Parathyroid adenoma (tissue), 2 donors: ENCODE results near the gene TMEM134.

Experiments used
- H2AFZ ChIP-seq: fragments of 300-600 bp; sonication (generic); one replicate; pipeline ENCODE4 v1.7.0; 2017; ENCODE audit warnings: antibody characterized with exemption, mild to moderate bottlenecking
- H3K27ac ChIP-seq: fragments of 300-600 bp; sonication (generic); one replicate; pipeline ENCODE4 v1.7.0; 2017
- H3K27me3 ChIP-seq: fragments of 300-600 bp; sonication (generic); one replicate; pipeline ENCODE4 v1.7.0; 2017; ENCODE audit warnings: low read length; ENCODE audit not compliant: control insufficient read depth, insufficient read depth
- H3K36me3 ChIP-seq: fragments of 300-600 bp; sonication (generic); one replicate; pipeline ENCODE4 v1.7.0; 2017; ENCODE audit warnings: low read length; ENCODE audit not compliant: control insufficient read depth, insufficient read depth
- H3K4me1 ChIP-seq: fragments of 300-600 bp; sonication (generic); one replicate; pipeline ENCODE4 v1.7.0; 2017; ENCODE audit warnings: control low read depth
- H3K4me2 ChIP-seq: fragments of 300-600 bp; sonication (generic); one replicate; pipeline ENCODE4 v1.7.0; 2017; ENCODE audit warnings: low read length
- H3K4me3 ChIP-seq: fragments of 300-600 bp; sonication (generic); one replicate; pipeline ENCODE4 v1.7.0; 2017; ENCODE audit warnings: low read depth, low read length
- H3K79me2 ChIP-seq: fragments of 300-600 bp; sonication (generic); one replicate; pipeline ENCODE4 v1.7.0; 2017; ENCODE audit warnings: control low read depth
- H3K9ac ChIP-seq: fragments of 300-600 bp; sonication (generic); one replicate; pipeline ENCODE4 v1.7.0; 2017; ENCODE audit warnings: mild to moderate bottlenecking
- H3K9me3 ChIP-seq: fragments of 300-600 bp; sonication (generic); one replicate; pipeline ENCODE4 v1.7.0; 2017; ENCODE audit warnings: low read length; ENCODE audit not compliant: control insufficient read depth
- CTCF ChIP-seq: fragments of 300-600 bp; sonication (generic); IDR thresholded peaks from one replicate; pipeline ENCODE4 v1.7.0; 2017; ENCODE audit warnings: antibody characterized with exemption, mild to moderate bottlenecking
- donor health status: primary hyperparathyroidism.

Gene TMEM134

GRCh38 chr11:67463186-67463585 is 5.9 kb downstream of the TMEM134 start:
- H3K79me2 ChIP-seq, result no peaks in the 10 kb centered on the region
- TF ChIP-seq CTCF, result no peak
- H3K4me3 ChIP-seq, result no peak overlapping the region
- H3K36me3 ChIP-seq, result no peaks in the 10 kb centered on the region
- no peak overlapping the region for H3K9ac ChIP-seq
- no peaks in the 10 kb centered on the region for H3K4me1 ChIP-seq
- H3K27ac ChIP-seq, result no peak overlapping the region
- no peaks in the 10 kb centered on the region for H3K27me3 ChIP-seq
- H3K4me2 ChIP-seq, result no peak overlapping the region
- no peak overlapping the region for H2AFZ ChIP-seq
- H3K9me3 ChIP-seq, result no peaks in the 10 kb centered on the region

GRCh38 chr11:67458266-67458665 is 10.8 kb downstream of the TMEM134 start:
- H3K79me2 ChIP-seq, result no peaks in the 10 kb centered on the region
- H3K4me3 ChIP-seq, result no peak overlapping the region
- no peak for TF ChIP-seq CTCF
- H3K9ac ChIP-seq, result no peak overlapping the region
- no peak overlapping the region for H3K27ac ChIP-seq
- H2AFZ ChIP-seq, result no peak overlapping the region
- no peaks in the 10 kb centered on the region for H3K27me3 ChIP-seq
- no peaks in the 10 kb centered on the region for H3K36me3 ChIP-seq
- H3K4me2 ChIP-seq, result no peak overlapping the region
- H3K4me1 ChIP-seq, result no peaks in the 10 kb centered on the region
- H3K9me3 ChIP-seq, result no peaks in the 10 kb centered on the region

- no peak for TF ChIP-seq CTCF
- H3K79me2 ChIP-seq, result no peaks in the 10 kb centered on the region
- no peaks in the 10 kb centered on the region for H3K9me3 ChIP-seq
- H3K4me1 ChIP-seq, result no peaks in the 10 kb centered on the region
- no peak overlapping the region for H2AFZ ChIP-seq
- H3K4me3 ChIP-seq, result no peak overlapping the region
- no peaks in the 10 kb centered on the region for H3K27me3 ChIP-seq
- no peak overlapping the region for H3K4me2 ChIP-seq
- H3K27ac ChIP-seq, result no peak overlapping the region
- H3K36me3 ChIP-seq, result no peaks in the 10 kb centered on the region
- no peak overlapping the region for H3K9ac ChIP-seq
Observed at GRCh38 chr11:67457453-67457852, 11.6 kb downstream of the TMEM134 start.

GRCh38 chr11:67456068-67456705 is 12.9 kb downstream of the TMEM134 start:
- Histone ChIP-seq H3K36me3 (no peaks in the 10 kb centered on the region), H3K27ac (no peak overlapping the region), H3K9ac (no peak overlapping the region), H3K79me2 (no peaks in the 10 kb centered on the region), H3K9me3 (no peaks in the 10 kb centered on the region), H3K4me1 (no peaks in the 10 kb centered on the region), H3K4me3 (no peak overlapping the region), H3K4me2 (no peak overlapping the region), H2AFZ (no peak overlapping the region), H3K27me3 (no peaks in the 10 kb centered on the region)
- TF ChIP-seq CTCF, result no peak

GRCh38 chr11:67455054-67455453 is 14.0 kb downstream of the TMEM134 start, which contains the start of gene CABP4:
Gene CABP4, plus strand, starts transcription at chr11:67455354. Its CDS starts 70 bp downstream, at chr11:67455424.
- H3K9ac ChIP-seq, result no peak within 1 kb of the TSS
- H3K4me1 ChIP-seq, result no peaks in the 10 kb centered on the region
- H3K36me3 ChIP-seq, result no peaks in the 10 kb centered on the region
- no peak within 1 kb of the TSS for H3K4me3 ChIP-seq
- no peaks in the 10 kb centered on the region for H3K9me3 ChIP-seq
- H3K27me3 ChIP-seq, result no peaks in the 10 kb centered on the region
- TF ChIP-seq CTCF, result no peak
- H2AFZ ChIP-seq, result no peak within 1 kb of the TSS
- H3K79me2 ChIP-seq, result no peaks in the 10 kb centered on the region
- H3K27ac ChIP-seq, result no peak within 1 kb of the TSS
- no peak within 1 kb of the TSS for H3K4me2 ChIP-seq
